ENCODE measurements around the gene WFDC9. TPM values are rescaled to one million over a fixed set of nuclear protein-coding genes. Genes with fewer than 3 reads are reported as not detected.
"Not testable (repeated sequence)": the region's sequence is repeated elsewhere in the genome, so short reads cannot be mapped to it uniquely, and the experiment has no call there.

Gene WFDC9
- total RNA-seq, 1 experiment from 2014 or later = not detected

GRCh38 chr20:45593498-45593897 lies 37.6 kb downstream of the WFDC9 start:
- DNase-seq (ENCODE audit: low read depth) = no peak

GRCh38 chr20:45592574-45593189 lies 38.4 kb downstream of the WFDC9 start:
- peak; percentile 56 for DNase-seq (ENCODE audit: low read depth)

- no peak for DNase-seq (ENCODE audit: low read depth)
These were observed 41.4 kb downstream of the WFDC9 start for GRCh38 chr20:45589725-45590124.

- DNase-seq (ENCODE audit: low read depth) = no peak
These were observed 42.3 kb downstream of the WFDC9 start for GRCh38 chr20:45588800-45589199.

GRCh38 chr20:45585986-45586385 lies 45.1 kb downstream of the WFDC9 start:
- not testable (repeated sequence) for DNase-seq (ENCODE audit: low read depth)

- DNase-seq (ENCODE audit: low read depth) = not testable (repeated sequence)
These were observed 46.8 kb downstream of the WFDC9 start for GRCh38 chr20:45584294-45584693.

GRCh38 chr20:45583502-45583901 lies 47.6 kb downstream of the WFDC9 start:
- no peak for DNase-seq (ENCODE audit: low read depth)

GRCh38 chr20:45581702-45582101 lies 49.4 kb downstream of the WFDC9 start:
- no peak for DNase-seq (ENCODE audit: low read depth)

- DNase-seq (ENCODE audit: low read depth) = no peak
These were observed 51.9 kb downstream of the WFDC9 start, which contains the start of gene WFDC8 for GRCh38 chr20:45579184-45579583. Gene WFDC8, minus strand, starts transcription at chr20:45579284. Its CDS starts 37 bp downstream, at chr20:45579247.

GRCh38 chr20:45578231-45578630 lies 52.9 kb downstream of the WFDC9 start:
- DNase-seq (ENCODE audit: low read depth) = no peak

- DNase-seq (ENCODE audit: low read depth) = no peak
These were observed 54.1 kb downstream of the WFDC9 start for GRCh38 chr20:45576995-45577394.

GRCh38 chr20:45575931-45576330 lies 55.2 kb downstream of the WFDC9 start:
- DNase-seq (ENCODE audit: low read depth) = no peak

GRCh38 chr20:45569650-45570049 lies 61.4 kb downstream of the WFDC9 start:
- DNase-seq (ENCODE audit: low read depth) = not testable (repeated sequence)

GRCh38 chr20:45564760-45565276 lies 66.3 kb downstream of the WFDC9 start:
- no peak for DNase-seq (ENCODE audit: low read depth)

Small RNA genes lying within 50 kb of the gene (small RNA-seq; reads per million reads assigned to genes)
- not detected for gene RNA5SP485

Other genes with a start within 250 kb of the WFDC9 start
- gene DBNDD2, start 223.0 kb downstream of the WFDC9 start, total RNA-seq (2014; rRNA removed; shearing (Covaris generic)) = 10.1 and 16.8 TPM in 2 replicates
- gene PIGT, start 215.1 kb downstream of the WFDC9 start, total RNA-seq (2014; rRNA removed; shearing (Covaris generic)) = 88.5 and 139 TPM in 2 replicates
- not detected in 2 replicates for gene WFDC2, start 161.5 kb downstream of the WFDC9 start, total RNA-seq (2014; rRNA removed; shearing (Covaris generic))
- gene SPINT3, start 115.7 kb downstream of the WFDC9 start, total RNA-seq (2014; rRNA removed; shearing (Covaris generic)) = not detected in 2 replicates
- not detected in 2 replicates for gene WFDC6, start 91.8 kb downstream of the WFDC9 start, total RNA-seq (2014; rRNA removed; shearing (Covaris generic))
- gene EPPIN, start 83.9 kb downstream of the WFDC9 start, total RNA-seq (2014; rRNA removed; shearing (Covaris generic)) = not detected in 2 replicates
- not detected in 2 replicates for gene WFDC8, start 52.0 kb downstream of the WFDC9 start, total RNA-seq (2014; rRNA removed; shearing (Covaris generic))
- gene WFDC10A, start 1.5 kb downstream of the WFDC9 start, total RNA-seq (2014; rRNA removed; shearing (Covaris generic)) = not detected in 2 replicates
- not detected in 2 replicates for gene WFDC11, start 39.0 kb upstream of the WFDC9 start, total RNA-seq (2014; rRNA removed; shearing (Covaris generic))
- not detected in 2 replicates for gene WFDC13, start 70.8 kb upstream of the WFDC9 start, total RNA-seq (2014; rRNA removed; shearing (Covaris generic))
- 0.39 and 0.77 TPM in 2 replicates for gene WFDC10B, start 73.7 kb upstream of the WFDC9 start, total RNA-seq (2014; rRNA removed; shearing (Covaris generic))
- gene SPINT4, start 91.1 kb upstream of the WFDC9 start, total RNA-seq (2014; rRNA removed; shearing (Covaris generic)) = not detected in 2 replicates
- 0.31 and 3.1 TPM in 2 replicates for gene WFDC3, start 160.6 kb upstream of the WFDC9 start, total RNA-seq (2014; rRNA removed; shearing (Covaris generic))
- 63.7 and 101 TPM in 2 replicates for gene DNTTIP1, start 160.7 kb upstream of the WFDC9 start, total RNA-seq (2014; rRNA removed; shearing (Covaris generic))
- 287 and 392 TPM in 2 replicates for gene UBE2C, start 181.4 kb upstream of the WFDC9 start, total RNA-seq (2014; rRNA removed; shearing (Covaris generic))
- not detected in 2 replicates for gene TNNC2, start 196.0 kb upstream of the WFDC9 start, total RNA-seq (2014; rRNA removed; shearing (Covaris generic))
- gene SNX21, start 202.5 kb upstream of the WFDC9 start, total RNA-seq (2014; rRNA removed; shearing (Covaris generic)) = 38.5 and 39.6 TPM in 2 replicates
- 38.3 and 43.1 TPM in 2 replicates for gene ACOT8, start 226.1 kb upstream of the WFDC9 start, total RNA-seq (2014; rRNA removed; shearing (Covaris generic))
- 6.0 and 6.1 TPM in 2 replicates for gene ZSWIM3, start 226.3 kb upstream of the WFDC9 start, total RNA-seq (2014; rRNA removed; shearing (Covaris generic))
- 8.1 and 13.8 TPM in 2 replicates for gene ZSWIM1, start 249.9 kb upstream of the WFDC9 start, total RNA-seq (2014; rRNA removed; shearing (Covaris generic))